HepG2 (cell line): Measurements from ENCODE around the gene TOB1. TPM values are rescaled to one million over a fixed set of nuclear protein-coding genes. Genes with fewer than 3 reads are reported as not detected.
A peak's percentile ranks its signal among the peaks of the same experiment; 100 is the strongest.

ENCODE experiments used
- CENPX ChIP-seq: sonication (generic); formaldehyde crosslinking; IDR thresholded peaks from 2 replicates; pipeline ENCODE4 v1.9.0; 2021; ENCODE audit warnings: mild to moderate bottlenecking, missing genetic modification reagents, moderate library complexity
- KLF13 ChIP-seq: sonication (generic); formaldehyde crosslinking; IDR thresholded peaks from 2 replicates; pipeline ENCODE4 v1.4.0; 2020; ENCODE audit warnings: mild to moderate bottlenecking, missing genetic modification reagents
- KMT2A ChIP-seq: sonication (generic); formaldehyde crosslinking; IDR thresholded peaks from 2 replicates; pipeline ENCODE4 v1.4.0; 2020; ENCODE audit warnings: missing genetic modification reagents
- LBX2 ChIP-seq: sonication (generic); formaldehyde crosslinking; IDR thresholded peaks from 2 replicates; pipeline ENCODE4 v1.5.0; 2020; ENCODE audit warnings: missing genetic modification reagents, mild to moderate bottlenecking, borderline replicate concordance
- SP1 ChIP-seq, 2 experiments: fragments of 450-650 bp in 1 of 2; sonication (generic) in 1 of 2; formaldehyde crosslinking in 1 of 2; IDR thresholded peaks; 2 replicates each; pipeline versions ENCODE4 v1.4.0 to v1.6.1; 2016 to 2020; ENCODE audit warnings: missing genetic modification reagents in 1 of 2
- SPEN ChIP-seq: sonication (generic); formaldehyde crosslinking; IDR thresholded peaks from 2 replicates; pipeline ENCODE4 v1.5.1; 2020; ENCODE audit warnings: low read depth, mild to moderate bottlenecking, missing genetic modification reagents
- THRA ChIP-seq: sonication (generic); formaldehyde crosslinking; IDR thresholded peaks from 2 replicates; pipeline ENCODE4 v1.4.0; 2020; ENCODE audit warnings: missing genetic modification reagents, borderline replicate concordance
- ZBTB14 ChIP-seq: sonication (generic); formaldehyde crosslinking; IDR thresholded peaks from 2 replicates; pipeline ENCODE4 v1.4.0; 2020; ENCODE audit warnings: missing genetic modification reagents
- ZMYM3 ChIP-seq: sonication (generic); formaldehyde crosslinking; IDR thresholded peaks from 2 replicates; pipeline ENCODE4 v1.5.1; 2020; ENCODE audit warnings: mild to moderate bottlenecking, missing genetic modification reagents
- polyA plus RNA-seq, 8 experiments: library from polyadenylated mRNA; depleted of rRNA in 3 of 8; stranded (reverse) in 7 of 8; unstranded in 1 of 8; fragments of >200 nt; fragmentation: Illumina TruSeq in 4 of 8; extraction: Trizol in 4 of 8; gene quantifications; 2 replicates each; pipeline versions ENCODE4 v1.2.1 to v1.2.3, GENCODE V29; 2011 to 2016; ENCODE audit warnings: low read depth in 4 of 8, missing spikeins in 1 of 8, mixed read lengths in 1 of 8; ENCODE audit not compliant: insufficient read depth in 1 of 8
- total RNA-seq, 5 experiments: library from RNA; depleted of rRNA; stranded (reverse); fragments of >200 nt; fragmentation: Illumina TruSeq; extraction: Trizol; gene quantifications; 2 replicates each; pipeline ENCODE4 v1.2.3, GENCODE V29; 2016; ENCODE audit warnings: low read depth in 1 of 5
- TF ChIP-seq, protein P1 (sequence below), 2 experiments: sonication (generic) in 1 of 2; formaldehyde crosslinking in 1 of 2; IDR thresholded peaks; 2 replicates each; pipeline versions ENCODE4 v1.6.1 to v1.9.0; 2014 to 2022; ENCODE audit warnings: antibody characterized with exemption in 1 of 2, borderline replicate concordance in 1 of 2, inconsistent platforms in 1 of 2, low read depth in 1 of 2, missing genetic modification reagents in 1 of 2
- TF ChIP-seq, protein P2 (sequence below): sonication (generic); formaldehyde crosslinking; conservative IDR thresholded peaks from 2 replicates; pipeline ENCODE4 v1.5.0; 2020; ENCODE audit warnings: missing genetic modification reagents
- TF ChIP-seq, protein P3 (sequence below): sonication (generic); formaldehyde crosslinking; IDR thresholded peaks from 2 replicates; pipeline ENCODE4 v1.5.0; 2020; ENCODE audit warnings: mild to moderate bottlenecking, missing genetic modification reagents, borderline replicate concordance

TOB1 gene
- total and polyA plus RNA-seq, 2 of the 13 experiments (the other 11 are each of a cell fraction or from before 2014, with no cell fraction given), result 21.9 to 57.7 TPM

DNA sequence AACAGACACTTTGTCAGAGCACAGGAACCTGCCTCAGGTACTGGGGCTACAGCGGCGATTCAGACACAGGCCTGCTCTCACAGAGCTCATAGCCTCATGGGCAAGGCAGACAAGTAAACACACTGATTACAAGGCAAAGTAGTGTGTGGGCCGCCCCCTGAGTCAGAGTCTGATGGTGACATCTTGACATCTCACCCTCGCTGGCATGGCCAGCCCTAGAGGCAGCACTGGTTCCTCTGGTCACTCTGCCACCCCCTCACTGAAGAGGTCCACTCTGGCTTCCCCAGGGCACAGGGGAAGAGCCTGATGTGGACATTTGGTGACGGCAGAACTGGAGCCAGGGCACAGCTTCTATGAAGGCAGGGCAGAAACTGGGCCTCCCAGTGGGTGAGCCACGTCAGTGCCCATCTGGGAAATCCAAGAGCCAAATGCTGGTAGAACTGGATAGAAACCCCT, 32.9 kb upstream of the TOB1 start (continued):
- TF ChIP-seq, protein P1, sequence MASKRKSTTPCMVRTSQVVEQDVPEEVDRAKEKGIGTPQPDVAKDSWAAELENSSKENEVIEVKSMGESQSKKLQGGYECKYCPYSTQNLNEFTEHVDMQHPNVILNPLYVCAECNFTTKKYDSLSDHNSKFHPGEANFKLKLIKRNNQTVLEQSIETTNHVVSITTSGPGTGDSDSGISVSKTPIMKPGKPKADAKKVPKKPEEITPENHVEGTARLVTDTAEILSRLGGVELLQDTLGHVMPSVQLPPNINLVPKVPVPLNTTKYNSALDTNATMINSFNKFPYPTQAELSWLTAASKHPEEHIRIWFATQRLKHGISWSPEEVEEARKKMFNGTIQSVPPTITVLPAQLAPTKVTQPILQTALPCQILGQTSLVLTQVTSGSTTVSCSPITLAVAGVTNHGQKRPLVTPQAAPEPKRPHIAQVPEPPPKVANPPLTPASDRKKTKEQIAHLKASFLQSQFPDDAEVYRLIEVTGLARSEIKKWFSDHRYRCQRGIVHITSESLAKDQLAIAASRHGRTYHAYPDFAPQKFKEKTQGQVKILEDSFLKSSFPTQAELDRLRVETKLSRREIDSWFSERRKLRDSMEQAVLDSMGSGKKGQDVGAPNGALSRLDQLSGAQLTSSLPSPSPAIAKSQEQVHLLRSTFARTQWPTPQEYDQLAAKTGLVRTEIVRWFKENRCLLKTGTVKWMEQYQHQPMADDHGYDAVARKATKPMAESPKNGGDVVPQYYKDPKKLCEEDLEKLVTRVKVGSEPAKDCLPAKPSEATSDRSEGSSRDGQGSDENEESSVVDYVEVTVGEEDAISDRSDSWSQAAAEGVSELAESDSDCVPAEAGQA (IDR thresholded peaks at IDR 0.05; ENCODE audit: low read depth), result 0 out of 2 replicates have a peak, but pooled peaks have one; percentile 33
- TF ChIP-seq, protein P1 (CRISPR knock-in tag; IDR thresholded peaks at IDR 0.05; ENCODE audit: borderline replicate concordance), result no peak
- TF ChIP-seq ZBTB14 (CRISPR knock-in tag) (no peak), KLF13 (CRISPR knock-in tag) (no peak), KMT2A (CRISPR knock-in tag) (no peak), LBX2 (CRISPR knock-in tag) (no peak; the same call in 1 of the 2 replicates), SPEN (CRISPR knock-in tag) (no peak), SP1 (IDR thresholded peaks at IDR 0.05) (no peak), SP1 (CRISPR knock-in tag; IDR thresholded peaks at IDR 0.05) (0 out of 2 replicates have a peak, but pooled peaks have one; percentile 31), ZMYM3 (CRISPR knock-in tag) (peak; percentile 42; the same call in 1 of the 2 replicates), THRA (no peak), CENPX (no peak)
- TF ChIP-seq, protein P2, sequence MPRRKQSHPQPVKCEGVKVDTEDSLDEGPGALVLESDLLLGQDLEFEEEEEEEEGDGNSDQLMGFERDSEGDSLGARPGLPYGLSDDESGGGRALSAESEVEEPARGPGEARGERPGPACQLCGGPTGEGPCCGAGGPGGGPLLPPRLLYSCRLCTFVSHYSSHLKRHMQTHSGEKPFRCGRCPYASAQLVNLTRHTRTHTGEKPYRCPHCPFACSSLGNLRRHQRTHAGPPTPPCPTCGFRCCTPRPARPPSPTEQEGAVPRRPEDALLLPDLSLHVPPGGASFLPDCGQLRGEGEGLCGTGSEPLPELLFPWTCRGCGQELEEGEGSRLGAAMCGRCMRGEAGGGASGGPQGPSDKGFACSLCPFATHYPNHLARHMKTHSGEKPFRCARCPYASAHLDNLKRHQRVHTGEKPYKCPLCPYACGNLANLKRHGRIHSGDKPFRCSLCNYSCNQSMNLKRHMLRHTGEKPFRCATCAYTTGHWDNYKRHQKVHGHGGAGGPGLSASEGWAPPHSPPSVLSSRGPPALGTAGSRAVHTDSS, result no peak
- TF ChIP-seq, protein P3, sequence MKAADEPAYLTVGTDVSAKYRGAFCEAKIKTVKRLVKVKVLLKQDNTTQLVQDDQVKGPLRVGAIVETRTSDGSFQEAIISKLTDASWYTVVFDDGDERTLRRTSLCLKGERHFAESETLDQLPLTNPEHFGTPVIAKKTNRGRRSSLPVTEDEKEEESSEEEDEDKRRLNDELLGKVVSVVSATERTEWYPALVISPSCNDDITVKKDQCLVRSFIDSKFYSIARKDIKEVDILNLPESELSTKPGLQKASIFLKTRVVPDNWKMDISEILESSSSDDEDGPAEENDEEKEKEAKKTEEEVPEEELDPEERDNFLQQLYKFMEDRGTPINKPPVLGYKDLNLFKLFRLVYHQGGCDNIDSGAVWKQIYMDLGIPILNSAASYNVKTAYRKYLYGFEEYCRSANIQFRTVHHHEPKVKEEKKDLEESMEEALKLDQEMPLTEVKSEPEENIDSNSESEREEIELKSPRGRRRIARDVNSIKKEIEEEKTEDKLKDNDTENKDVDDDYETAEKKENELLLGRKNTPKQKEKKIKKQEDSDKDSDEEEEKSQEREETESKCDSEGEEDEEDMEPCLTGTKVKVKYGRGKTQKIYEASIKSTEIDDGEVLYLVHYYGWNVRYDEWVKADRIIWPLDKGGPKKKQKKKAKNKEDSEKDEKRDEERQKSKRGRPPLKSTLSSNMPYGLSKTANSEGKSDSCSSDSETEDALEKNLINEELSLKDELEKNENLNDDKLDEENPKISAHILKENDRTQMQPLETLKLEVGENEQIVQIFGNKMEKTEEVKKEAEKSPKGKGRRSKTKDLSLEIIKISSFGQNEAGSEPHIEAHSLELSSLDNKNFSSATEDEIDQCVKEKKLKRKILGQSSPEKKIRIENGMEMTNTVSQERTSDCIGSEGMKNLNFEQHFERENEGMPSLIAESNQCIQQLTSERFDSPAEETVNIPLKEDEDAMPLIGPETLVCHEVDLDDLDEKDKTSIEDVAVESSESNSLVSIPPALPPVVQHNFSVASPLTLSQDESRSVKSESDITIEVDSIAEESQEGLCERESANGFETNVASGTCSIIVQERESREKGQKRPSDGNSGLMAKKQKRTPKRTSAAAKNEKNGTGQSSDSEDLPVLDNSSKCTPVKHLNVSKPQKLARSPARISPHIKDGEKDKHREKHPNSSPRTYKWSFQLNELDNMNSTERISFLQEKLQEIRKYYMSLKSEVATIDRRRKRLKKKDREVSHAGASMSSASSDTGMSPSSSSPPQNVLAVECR, result no peak
